ENCODE results near the gene CYP26A1. TPM values are rescaled to one million over a fixed set of nuclear protein-coding genes. Genes with fewer than 3 reads are reported as not detected.

The CYP26A1 gene
- total and polyA plus RNA-seq, 2 experiments from 2014 or later = 1.2 to 1.8 TPM

DNA sequence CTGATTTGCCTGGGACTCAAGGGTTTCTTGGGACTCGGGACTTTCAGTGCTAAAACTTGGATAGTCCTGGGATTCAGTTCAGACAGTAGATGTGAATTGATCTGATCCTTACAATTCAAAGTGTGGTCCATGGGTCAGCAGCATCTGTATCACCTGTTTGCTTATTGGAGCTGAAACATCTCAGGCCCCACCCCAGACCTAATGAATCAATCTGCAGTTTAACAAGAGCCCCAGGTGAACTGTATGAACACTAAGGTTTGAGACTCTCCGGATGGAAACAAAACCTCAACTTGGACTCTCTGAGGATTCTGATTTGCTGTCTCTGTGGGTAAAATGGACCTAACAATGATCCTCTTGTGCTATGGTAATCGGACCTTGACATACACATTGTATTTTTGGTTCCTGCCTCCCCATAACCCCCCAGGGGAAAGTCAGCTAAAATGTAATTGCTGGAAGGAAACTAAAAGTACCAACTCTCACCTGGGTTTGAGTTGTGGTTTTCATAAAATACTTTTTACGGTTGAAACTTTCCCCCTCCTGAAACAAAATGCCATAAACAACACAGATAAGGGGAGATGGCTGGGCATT is 11.7 kb downstream of the CYP26A1 start:
- Histone ChIP-seq H3K79me2 (replicated peaks; ENCODE audit: insufficient read depth) (no peaks in the 10 kb centered on the region), H3K36me3 (ENCODE audit: insufficient read depth) (no peaks in the 10 kb centered on the region), H3K4me3 (no peak overlapping the region), H3K27ac (ENCODE audit: low read depth) (no peak overlapping the region), H3K27me3 (ENCODE audit: insufficient read depth) (no peaks in the 10 kb centered on the region), H3K9me2 (ENCODE audit: insufficient read depth) (peaks cover 8% of the 10 kb centered on the region; the same call in 1 of the 2 replicates), H4K20me1 (replicated peaks; ENCODE audit: insufficient read depth) (no peaks in the 10 kb centered on the region), H3K4me2 (no peak overlapping the region), H3F3A (replicated peaks; ENCODE audit: low read depth) (peaks cover 2% of the 10 kb centered on the region; the same call in 1 of the 2 replicates), H3K4me1 (ENCODE audit: insufficient read depth) (peaks cover 25% of the 10 kb centered on the region), H2AFZ (no peak overlapping the region)
- TF ChIP-seq JUNB (IDR thresholded peaks at IDR 0.05; ENCODE audit: unreplicated experiment) = no peak
- TF ChIP-seq, protein P1, sequence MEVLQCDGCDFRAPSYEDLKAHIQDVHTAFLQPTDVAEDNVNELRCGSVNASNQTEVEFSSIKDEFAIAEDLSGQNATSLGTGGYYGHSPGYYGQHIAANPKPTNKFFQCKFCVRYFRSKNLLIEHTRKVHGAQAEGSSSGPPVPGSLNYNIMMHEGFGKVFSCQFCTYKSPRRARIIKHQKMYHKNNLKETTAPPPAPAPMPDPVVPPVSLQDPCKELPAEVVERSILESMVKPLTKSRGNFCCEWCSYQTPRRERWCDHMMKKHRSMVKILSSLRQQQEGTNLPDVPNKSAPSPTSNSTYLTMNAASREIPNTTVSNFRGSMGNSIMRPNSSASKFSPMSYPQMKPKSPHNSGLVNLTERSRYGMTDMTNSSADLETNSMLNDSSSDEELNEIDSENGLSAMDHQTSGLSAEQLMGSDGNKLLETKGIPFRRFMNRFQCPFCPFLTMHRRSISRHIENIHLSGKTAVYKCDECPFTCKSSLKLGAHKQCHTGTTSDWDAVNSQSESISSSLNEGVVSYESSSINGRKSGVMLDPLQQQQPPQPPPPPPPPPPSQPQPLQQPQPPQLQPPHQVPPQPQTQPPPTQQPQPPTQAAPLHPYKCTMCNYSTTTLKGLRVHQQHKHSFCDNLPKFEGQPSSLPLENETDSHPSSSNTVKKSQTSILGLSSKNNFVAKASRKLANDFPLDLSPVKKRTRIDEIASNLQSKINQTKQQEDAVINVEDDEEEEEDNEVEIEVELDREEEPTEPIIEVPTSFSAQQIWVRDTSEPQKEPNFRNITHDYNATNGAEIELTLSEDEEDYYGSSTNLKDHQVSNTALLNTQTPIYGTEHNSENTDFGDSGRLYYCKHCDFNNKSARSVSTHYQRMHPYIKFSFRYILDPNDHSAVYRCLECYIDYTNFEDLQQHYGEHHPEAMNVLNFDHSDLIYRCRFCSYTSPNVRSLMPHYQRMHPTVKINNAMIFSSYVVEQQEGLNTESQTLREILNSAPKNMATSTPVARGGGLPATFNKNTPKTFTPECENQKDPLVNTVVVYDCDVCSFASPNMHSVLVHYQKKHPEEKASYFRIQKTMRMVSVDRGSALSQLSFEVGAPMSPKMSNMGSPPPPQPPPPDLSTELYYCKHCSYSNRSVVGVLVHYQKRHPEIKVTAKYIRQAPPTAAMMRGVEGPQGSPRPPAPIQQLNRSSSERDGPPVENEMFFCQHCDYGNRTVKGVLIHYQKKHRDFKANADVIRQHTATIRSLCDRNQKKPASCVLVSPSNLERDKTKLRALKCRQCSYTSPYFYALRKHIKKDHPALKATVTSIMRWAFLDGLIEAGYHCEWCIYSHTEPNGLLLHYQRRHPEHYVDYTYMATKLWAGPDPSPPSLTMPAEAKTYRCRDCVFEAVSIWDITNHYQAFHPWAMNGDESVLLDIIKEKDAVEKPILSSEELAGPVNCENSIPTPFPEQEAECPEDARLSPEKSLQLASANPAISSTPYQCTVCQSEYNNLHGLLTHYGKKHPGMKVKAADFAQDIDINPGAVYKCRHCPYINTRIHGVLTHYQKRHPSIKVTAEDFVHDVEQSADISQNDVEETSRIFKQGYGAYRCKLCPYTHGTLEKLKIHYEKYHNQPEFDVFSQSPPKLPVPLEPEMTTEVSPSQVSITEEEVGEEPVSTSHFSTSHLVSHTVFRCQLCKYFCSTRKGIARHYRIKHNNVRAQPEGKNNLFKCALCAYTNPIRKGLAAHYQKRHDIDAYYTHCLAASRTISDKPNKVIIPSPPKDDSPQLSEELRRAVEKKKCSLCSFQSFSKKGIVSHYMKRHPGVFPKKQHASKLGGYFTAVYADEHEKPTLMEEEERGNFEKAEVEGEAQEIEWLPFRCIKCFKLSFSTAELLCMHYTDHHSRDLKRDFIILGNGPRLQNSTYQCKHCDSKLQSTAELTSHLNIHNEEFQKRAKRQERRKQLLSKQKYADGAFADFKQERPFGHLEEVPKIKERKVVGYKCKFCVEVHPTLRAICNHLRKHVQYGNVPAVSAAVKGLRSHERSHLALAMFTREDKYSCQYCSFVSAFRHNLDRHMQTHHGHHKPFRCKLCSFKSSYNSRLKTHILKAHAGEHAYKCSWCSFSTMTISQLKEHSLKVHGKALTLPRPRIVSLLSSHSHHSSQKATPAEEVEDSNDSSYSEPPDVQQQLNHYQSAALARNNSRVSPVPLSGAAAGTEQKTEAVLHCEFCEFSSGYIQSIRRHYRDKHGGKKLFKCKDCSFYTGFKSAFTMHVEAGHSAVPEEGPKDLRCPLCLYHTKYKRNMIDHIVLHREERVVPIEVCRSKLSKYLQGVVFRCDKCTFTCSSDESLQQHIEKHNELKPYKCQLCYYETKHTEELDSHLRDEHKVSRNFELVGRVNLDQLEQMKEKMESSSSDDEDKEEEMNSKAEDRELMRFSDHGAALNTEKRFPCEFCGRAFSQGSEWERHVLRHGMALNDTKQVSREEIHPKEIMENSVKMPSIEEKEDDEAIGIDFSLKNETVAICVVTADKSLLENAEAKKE (CRISPR knock-in tag; IDR thresholded peaks at IDR 0.05) = no peak
- TF ChIP-seq CREB1 (CRISPR knock-in tag; IDR thresholded peaks at IDR 0.05; ENCODE audit: low read depth) = no peak
- TF ChIP-seq ZNF331 (CRISPR knock-in tag; IDR thresholded peaks at IDR 0.05; ENCODE audit: low read depth) = no peak
- TF ChIP-seq STAT1 (IDR thresholded peaks at IDR 0.05; ENCODE audit: unreplicated experiment) = no peak
- no peak for TF ChIP-seq EZH2phosphoT487 (IDR thresholded peaks at IDR 0.05; ENCODE audit: unreplicated experiment)
- no peak for TF ChIP-seq ZNF114 (CRISPR knock-in tag; IDR thresholded peaks at IDR 0.05)
- TF ChIP-seq, protein P2, sequence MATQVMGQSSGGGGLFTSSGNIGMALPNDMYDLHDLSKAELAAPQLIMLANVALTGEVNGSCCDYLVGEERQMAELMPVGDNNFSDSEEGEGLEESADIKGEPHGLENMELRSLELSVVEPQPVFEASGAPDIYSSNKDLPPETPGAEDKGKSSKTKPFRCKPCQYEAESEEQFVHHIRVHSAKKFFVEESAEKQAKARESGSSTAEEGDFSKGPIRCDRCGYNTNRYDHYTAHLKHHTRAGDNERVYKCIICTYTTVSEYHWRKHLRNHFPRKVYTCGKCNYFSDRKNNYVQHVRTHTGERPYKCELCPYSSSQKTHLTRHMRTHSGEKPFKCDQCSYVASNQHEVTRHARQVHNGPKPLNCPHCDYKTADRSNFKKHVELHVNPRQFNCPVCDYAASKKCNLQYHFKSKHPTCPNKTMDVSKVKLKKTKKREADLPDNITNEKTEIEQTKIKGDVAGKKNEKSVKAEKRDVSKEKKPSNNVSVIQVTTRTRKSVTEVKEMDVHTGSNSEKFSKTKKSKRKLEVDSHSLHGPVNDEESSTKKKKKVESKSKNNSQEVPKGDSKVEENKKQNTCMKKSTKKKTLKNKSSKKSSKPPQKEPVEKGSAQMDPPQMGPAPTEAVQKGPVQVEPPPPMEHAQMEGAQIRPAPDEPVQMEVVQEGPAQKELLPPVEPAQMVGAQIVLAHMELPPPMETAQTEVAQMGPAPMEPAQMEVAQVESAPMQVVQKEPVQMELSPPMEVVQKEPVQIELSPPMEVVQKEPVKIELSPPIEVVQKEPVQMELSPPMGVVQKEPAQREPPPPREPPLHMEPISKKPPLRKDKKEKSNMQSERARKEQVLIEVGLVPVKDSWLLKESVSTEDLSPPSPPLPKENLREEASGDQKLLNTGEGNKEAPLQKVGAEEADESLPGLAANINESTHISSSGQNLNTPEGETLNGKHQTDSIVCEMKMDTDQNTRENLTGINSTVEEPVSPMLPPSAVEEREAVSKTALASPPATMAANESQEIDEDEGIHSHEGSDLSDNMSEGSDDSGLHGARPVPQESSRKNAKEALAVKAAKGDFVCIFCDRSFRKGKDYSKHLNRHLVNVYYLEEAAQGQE (IDR thresholded peaks at IDR 0.05; ENCODE audit: unreplicated experiment) = no peak
- no peak for TF ChIP-seq NANOG (IDR thresholded peaks at IDR 0.05; ENCODE audit: borderline replicate concordance)
- TF ChIP-seq EZH2 (IDR thresholded peaks at IDR 0.05; ENCODE audit: low read depth, unreplicated experiment) = no peak
- no peak for TF ChIP-seq POLR2AphosphoS5 (IDR thresholded peaks at IDR 0.05; ENCODE audit: low read depth)
- TF ChIP-seq, protein P3, sequence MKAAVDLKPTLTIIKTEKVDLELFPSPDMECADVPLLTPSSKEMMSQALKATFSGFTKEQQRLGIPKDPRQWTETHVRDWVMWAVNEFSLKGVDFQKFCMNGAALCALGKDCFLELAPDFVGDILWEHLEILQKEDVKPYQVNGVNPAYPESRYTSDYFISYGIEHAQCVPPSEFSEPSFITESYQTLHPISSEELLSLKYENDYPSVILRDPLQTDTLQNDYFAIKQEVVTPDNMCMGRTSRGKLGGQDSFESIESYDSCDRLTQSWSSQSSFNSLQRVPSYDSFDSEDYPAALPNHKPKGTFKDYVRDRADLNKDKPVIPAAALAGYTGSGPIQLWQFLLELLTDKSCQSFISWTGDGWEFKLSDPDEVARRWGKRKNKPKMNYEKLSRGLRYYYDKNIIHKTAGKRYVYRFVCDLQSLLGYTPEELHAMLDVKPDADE (IDR thresholded peaks at IDR 0.05) = no peak
- TF ChIP-seq, protein P4, sequence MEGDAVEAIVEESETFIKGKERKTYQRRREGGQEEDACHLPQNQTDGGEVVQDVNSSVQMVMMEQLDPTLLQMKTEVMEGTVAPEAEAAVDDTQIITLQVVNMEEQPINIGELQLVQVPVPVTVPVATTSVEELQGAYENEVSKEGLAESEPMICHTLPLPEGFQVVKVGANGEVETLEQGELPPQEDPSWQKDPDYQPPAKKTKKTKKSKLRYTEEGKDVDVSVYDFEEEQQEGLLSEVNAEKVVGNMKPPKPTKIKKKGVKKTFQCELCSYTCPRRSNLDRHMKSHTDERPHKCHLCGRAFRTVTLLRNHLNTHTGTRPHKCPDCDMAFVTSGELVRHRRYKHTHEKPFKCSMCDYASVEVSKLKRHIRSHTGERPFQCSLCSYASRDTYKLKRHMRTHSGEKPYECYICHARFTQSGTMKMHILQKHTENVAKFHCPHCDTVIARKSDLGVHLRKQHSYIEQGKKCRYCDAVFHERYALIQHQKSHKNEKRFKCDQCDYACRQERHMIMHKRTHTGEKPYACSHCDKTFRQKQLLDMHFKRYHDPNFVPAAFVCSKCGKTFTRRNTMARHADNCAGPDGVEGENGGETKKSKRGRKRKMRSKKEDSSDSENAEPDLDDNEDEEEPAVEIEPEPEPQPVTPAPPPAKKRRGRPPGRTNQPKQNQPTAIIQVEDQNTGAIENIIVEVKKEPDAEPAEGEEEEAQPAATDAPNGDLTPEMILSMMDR (conservative IDR thresholded peaks at IDR 0.05; ENCODE audit: low read depth in 2 of 2) = no peak
- DNase-seq (ENCODE audit: low spot score) (no peak), ATAC-seq (no peak)
- Mint-ChIP-seq H3K4me3 (no peak overlapping the region), H3K9me3 (peaks cover 2% of the 10 kb centered on the region; the same call in 2 of the 3 replicates), H3K36me3 (ENCODE audit: low read depth) (peaks cover 8% of the 10 kb centered on the region; the same call in 2 of the 3 replicates), H3K27ac (no peak overlapping the region), H3K4me1 (peaks cover 29% of the 10 kb centered on the region), H3K27me3 (ENCODE audit: insufficient read depth, low read depth, poor library complexity) (peaks cover 15% of the 10 kb centered on the region)

All from GM23338 (cell line).